OCI-LY3 (cell line): ENCODE results near the gene TRABD2B.

Experiments
- CTCF ChIP-seq: fragments of 200-600, 300-600 bp; sonication (generic); IDR thresholded peaks from 2 replicates; pipeline ENCODE4 v1.5.1; 2014; ENCODE audit warnings: antibody characterized with exemption, low read length, low read depth
- EZH2phosphoT487 ChIP-seq: fragments of 200-600 bp; shearing (Covaris generic); IDR thresholded peaks from 2 replicates; pipeline ENCODE4 v1.6.1; 2018; ENCODE audit warnings: antibody characterized with exemption, mixed run types, low read depth

- TF ChIP-seq CTCF (no peak), EZH2phosphoT487 (no peak)
Measured at GRCh38 chr1:47881505-47882442, 115.4 kb downstream of the TRABD2B start.
